ENCODE measurements around the gene ALOX15B.
"Not testable (repeated sequence)": the region's sequence is repeated elsewhere in the genome, so short reads cannot be mapped to it uniquely, and the experiment has no call there.

- not testable (repeated sequence) for TF ChIP-seq CTCF (conservative IDR thresholded peaks at IDR 0.05 in 1 of 2, IDR thresholded peaks at IDR 0.05 in 1 of 2; ENCODE audit: extremely low read depth in 1 of 2, insufficient read depth in 1 of 2, low read depth in 1 of 2, low read length in 2 of 2); EZH2 (IDR thresholded peaks at IDR 0.05; ENCODE audit: borderline replicate concordance, low read length)
Measured at GRCh38 chr17:8024161-8024560, 14.7 kb upstream of the ALOX15B start.
